ENCODE results near the gene ILF3.
"Not testable (repeated sequence)": the region's sequence is repeated elsewhere in the genome, so short reads cannot be mapped to it uniquely, and the experiment has no call there.

ILF3 gene

DNA sequence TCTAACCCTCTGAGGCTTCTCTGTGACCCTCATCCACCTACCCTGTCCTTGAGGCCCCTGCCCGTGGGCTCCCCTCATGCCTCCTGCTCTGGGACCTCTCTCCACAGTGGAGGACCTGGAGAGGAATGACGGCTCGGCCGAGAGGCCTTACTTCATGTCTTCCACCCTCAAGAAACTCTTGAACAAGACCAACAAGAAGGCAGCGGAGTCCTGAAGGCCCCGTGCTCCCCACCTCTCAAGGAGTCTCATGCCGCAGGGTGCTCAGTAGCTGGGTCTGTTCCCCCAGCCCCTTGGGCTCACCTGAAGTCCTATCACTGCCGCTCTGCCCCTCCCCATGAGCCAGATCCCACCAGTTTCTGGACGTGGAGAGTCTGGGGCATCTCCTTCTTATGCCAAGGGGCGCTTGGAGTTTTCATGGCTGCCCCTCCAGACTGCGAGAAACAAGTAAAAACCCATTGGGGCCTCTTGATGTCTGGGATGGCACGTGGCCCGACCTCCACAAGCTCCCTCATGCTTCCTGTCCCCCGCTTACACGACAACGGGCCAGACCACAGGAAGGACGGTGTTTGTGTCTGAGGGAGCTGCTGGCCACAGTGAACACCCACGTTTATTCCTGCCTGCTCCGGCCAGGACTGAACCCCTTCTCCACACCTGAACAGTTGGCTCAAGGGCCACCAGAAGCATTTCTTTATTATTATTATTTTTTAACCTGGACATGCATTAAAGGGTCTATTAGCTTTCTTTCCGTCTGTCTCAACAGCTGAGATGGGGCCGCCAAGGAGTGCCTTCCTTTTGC, 10.8 kb upstream of the ILF3 start:
- DNase-seq = no peak

DNA sequence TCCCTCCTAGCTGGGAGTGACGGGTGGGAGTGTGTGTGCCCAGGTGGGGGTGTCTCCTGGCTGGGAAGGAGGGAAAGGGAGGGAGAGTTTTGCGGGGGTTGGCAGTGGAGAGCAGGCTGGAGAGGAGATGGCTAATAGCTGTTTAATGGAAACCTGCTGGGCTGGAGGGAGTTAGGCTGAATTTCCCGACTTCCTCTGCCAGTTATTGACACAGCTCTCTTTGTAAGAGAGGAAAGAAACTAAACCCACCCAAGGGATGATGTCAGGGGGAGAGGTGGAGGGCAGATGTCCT, 10.2 kb upstream of the ILF3 start:
- no peak for DNase-seq

DNA sequence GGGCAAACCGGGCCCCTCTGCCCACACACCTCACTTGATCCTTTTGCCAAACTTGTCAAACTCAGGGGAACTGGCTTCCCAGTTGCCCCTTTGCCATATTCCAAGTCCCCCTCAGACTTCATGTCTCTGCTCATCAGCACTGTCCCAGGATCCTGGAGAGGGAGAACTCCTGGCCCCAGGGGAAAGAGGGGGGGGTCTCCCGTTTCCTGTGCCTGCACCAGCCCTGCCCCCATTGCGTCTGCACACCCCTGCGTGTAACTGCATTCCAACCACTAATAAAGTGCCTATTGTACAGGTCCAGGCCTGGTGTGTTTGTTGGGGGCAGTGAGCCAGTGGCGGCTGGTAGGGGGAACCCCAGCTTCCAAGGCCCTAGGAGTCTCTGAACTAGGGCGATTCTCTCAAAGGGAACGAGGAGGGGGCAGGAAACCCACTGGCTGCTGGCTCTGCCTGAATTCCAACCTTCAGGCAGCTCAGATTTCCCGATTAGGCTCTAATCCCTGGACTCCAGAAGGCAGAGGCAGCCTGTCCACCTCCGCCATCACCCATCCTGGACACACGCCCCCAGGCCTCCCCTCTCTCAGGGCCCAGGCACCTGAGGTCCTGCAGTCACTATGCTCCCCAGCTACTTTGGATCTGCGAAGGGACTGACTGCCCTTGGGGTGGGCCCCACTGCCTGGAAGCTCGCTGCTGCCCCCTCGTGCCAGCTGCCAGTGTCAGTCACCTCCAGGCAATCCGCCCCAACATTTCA, 9.7 kb upstream of the ILF3 start:
- peak; percentile 79 for DNase-seq

- DNase-seq = no peak
These were observed 7.5 kb upstream of the ILF3 start for GRCh38 chr19:10646456-10647159.

DNA sequence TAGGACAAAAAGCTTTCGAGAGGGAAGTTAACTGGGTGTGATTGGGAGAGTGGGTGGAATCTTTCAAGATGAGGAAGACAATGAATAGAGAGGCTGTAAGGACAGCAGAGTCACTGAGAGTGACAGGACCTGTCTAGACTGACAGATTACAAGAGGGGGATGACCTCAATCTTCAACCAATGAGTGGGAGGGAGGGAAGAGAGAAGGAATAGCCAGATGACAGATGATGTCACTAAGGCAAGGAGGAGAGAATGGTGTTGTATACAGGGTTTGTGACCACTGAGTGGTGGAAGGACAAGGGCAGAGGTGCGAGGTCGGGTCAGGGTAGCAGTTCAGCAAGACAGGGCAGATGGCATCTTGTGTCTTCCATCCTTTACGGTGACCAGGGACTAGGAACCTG, 5.8 kb upstream of the ILF3 start:
- DNase-seq = no peak

- DNase-seq = no peak
These were observed 2.3 kb upstream of the ILF3 start for GRCh38 chr19:10651851-10652250.

GRCh38 chr19:10653482-10653731, 739 bp upstream of the ILF3 start:
- no peak for DNase-seq

DNA sequence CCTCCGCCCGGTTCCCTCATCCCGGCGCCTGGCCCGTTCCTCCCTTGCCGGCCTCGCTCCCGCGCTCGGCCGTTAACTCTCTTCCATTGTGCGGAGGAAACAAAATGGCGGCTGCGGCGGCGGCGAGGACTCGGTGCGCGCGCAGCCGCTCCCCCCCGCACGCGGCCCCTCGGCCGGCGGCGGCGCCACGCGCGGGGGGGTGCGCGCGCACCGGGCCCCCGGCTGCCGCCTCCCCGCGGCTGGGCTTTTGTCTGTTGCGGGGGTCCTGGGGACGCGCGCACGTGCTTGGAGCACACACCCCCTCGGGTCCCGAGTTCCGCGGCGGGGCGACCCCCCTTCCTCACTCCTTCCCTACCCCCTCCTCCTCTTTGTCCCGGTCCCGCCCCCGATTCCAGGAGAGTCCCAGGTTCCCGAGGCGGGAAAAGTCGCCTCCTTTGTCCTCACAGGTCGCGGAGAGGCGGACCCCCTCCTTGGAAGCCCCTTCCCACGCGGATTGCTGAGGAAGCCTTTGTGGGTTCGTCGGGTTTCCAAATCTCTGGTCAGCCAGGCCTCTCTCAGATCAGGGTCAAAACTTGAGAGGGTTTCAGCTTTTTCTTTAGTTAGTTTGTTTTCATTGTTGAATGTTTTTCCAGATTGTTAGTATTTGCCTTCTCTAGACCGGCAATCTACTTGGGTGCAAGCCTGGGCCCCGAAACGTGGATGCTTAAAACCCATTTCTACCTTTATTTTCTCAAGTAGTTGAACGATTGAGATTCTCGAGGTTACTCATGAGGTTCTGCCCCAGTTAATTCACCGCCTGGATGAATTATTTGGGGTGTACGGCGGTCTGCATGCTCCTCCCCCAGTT, 687 bp downstream of the ILF3 start:
- DNase-seq = peak; percentile 33

GRCh38 chr19:10655457-10656312, 1.5 kb downstream of the ILF3 start:
- no peak for DNase-seq

- no peak for DNase-seq
These were observed 6.2 kb downstream of the ILF3 start for GRCh38 chr19:10660346-10660745.

DNA sequence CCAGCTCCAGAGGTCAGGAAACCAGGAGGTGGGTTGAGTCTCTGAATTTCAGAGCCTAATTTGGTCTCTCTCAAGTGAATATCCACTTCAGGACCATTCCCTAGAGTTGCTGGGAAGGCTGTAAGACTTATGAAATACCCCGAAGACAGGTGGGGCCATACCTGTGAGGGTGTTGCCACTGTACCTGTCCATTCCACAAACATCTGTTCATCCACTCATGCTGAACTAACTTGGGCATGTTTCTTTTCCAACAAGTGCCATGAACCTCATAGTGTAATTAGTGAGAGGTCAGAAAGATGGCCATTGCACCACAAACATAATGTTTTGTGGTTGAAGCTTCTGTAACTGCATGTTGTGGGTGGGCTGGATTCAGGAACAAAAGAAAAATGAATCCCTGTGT, 7.8 kb downstream of the ILF3 start:
- DNase-seq = no peak

- DNase-seq = no peak
These were observed 8.5 kb downstream of the ILF3 start for GRCh38 chr19:10662384-10663251.

DNA sequence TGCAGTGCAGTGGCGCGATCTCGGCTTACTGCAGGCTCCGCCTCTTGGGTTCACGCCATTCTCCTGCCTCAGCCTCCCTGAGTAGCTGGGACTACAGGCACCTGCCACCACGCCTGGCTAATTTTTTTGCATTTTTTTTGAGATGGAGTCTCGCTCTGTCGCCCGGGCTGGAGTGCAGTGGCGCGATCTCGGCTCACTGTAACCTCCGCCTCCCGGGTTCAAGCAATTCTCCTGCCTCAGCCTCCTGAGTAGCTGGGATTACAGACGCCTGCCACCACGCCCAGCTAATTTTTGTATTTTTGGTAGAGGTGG, 9.1 kb downstream of the ILF3 start:
- DNase-seq = not testable (repeated sequence)

DNA sequence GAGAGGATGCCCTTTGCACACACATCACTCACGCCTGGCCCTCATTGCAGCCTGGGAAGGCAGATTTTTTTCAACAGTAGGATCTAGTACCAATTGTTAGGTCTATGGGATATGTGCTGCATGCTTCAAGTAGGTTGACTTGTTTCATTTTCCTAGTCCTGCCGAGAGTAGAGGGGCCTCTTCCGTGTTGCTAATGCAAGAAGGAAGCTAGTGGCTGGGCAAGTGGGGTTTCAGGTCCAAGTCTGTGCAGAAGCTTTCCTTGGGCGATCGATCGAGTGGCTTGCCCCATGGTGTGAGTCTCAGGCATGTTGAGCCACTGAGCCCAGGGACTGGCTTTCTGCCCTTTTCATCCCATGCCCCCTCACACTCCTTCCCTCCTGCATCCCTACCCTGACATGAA, 13.7 kb downstream of the ILF3 start:
- no peak for DNase-seq

GRCh38 chr19:10669246-10669645, 15.1 kb downstream of the ILF3 start:
- DNase-seq = no peak

DNA sequence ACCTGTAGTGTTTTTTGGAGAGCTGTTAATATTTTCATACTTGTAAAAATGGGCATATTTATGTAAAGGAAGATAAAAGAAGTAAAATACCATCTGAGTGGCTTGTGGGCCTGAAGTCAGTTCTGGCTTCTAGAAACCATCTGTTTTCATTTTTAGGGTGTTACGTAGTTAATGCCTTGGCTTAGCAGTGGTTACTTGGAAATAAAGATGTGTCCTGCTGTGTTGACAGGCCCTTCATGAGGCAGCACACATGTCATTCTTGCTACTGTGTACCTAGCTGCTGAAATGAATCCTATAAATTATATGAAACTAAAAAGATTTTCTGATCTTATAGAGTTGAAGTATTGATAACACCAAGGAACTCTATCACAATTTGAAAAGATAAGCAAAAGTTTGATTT, 16.0 kb downstream of the ILF3 start:
- DNase-seq = no peak

GRCh38 chr19:10670876-10671804, 17.0 kb downstream of the ILF3 start:
- DNase-seq = no peak

GRCh38 chr19:10671922-10672321, 17.8 kb downstream of the ILF3 start:
- DNase-seq = not testable (repeated sequence)

- DNase-seq = not testable (repeated sequence)
These were observed 21.1 kb downstream of the ILF3 start for GRCh38 chr19:10675214-10675613.

DNA sequence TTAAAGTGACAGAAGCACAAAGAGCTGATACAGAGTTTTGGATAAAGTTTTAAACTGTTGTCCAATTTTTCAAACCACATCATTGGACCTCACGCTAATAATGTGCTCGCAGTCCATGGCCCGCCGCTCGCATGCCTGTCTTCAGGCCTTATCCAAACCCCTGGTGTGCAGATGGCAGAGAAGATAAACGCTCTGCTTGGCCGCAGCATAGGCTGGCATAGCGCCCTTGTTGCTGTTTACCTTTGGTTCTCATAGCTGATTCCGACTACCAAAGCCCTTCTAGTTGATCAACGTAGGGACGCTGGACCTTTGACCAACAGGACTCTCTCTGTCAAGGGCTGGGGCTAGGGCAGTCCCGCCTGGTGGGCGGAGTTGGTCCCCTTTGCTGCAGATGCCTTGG, 23.6 kb downstream of the ILF3 start:
- DNase-seq = no peak

All from CD4-positive, alpha-beta T cell treated with Interleukin-4 for 4 hours (primary cell).